ENCODE measurements around the gene INPP5A.
"Not testable (repeated sequence)": the region's sequence is repeated elsewhere in the genome, so short reads cannot be mapped to it uniquely, and the experiment has no call there.

INPP5A gene

DNA sequence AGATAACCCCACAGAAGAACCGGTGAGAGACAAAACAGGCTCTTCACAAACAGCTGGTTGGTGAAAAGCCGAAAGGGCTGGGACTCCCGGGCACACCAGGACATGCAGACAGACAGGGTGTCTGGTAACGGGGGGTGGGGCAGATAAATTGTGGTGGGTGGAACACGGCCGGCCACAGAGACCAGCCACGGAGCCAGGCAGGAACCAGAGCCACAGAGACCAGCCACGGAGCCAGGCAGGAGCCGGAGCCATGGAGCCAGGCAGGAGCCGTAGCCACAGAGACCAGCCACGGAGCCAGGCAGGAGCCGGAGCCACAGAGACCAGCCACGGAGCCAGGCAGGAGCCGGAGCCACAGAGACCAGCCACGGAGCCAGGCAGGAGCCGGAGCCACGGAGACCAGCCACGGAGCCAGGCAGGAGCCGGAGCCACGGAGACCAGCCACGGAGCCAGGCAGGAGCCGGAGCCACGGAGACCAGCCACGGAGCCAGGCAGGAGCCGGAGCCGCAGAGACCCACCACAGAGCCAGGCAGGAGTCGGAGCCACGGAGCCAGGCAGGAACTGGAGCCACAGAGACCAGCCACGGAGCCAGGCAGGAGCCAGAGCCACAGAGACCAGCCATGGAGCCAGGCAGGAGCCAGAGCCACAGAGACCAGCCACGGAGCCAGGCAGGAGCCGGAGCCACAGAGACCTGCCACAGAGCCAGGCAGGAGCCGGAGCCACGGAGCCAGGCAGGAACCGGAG, 288.4 kb downstream of the INPP5A start:
- DNase-seq (ENCODE audit: low read depth) = not testable (repeated sequence)

DNA sequence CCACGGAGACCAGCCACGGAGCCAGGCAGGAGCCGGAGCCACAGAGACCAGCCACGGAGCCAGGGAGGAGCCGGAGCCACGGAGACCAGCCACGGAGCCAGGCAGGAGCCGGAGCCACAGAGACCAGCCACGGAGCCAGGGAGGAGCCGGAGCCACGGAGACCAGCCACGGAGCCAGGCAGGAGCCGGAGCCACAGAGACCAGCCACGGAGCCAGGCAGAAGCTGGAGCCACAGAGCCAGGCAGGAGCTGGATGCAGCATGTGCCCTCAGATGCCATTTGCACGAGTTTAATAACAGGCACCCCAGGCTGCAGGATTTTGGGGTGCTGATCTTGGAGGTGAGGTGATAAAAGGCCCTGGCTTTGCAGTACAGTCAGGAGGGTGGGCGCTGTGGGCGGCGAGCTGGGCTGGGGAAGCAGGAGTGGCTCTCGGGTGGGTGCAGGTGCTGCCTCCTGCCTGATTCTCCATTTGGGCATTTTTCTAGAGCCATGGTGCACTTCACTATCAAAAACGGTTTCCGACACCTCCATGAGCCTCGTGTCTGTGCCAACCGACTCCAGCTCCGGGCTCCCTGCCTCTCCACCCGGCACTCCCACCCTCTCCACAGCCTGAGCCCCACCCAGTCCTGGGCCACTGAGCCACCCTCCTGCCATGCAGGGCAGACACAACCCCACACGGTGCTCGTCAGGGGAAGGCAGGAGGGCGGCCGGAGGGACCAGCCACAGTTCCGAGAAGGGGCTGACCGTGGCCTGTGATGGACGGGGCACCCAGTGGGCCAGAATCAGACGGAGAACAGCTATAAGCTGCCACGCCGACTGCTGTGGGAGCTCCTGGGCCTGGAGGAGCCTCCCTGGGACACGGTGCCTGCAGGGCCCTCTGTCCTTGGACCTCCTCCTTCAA, 289.2 kb downstream of the INPP5A start:
- DNase-seq (ENCODE audit: low read depth) = no peak

DNA sequence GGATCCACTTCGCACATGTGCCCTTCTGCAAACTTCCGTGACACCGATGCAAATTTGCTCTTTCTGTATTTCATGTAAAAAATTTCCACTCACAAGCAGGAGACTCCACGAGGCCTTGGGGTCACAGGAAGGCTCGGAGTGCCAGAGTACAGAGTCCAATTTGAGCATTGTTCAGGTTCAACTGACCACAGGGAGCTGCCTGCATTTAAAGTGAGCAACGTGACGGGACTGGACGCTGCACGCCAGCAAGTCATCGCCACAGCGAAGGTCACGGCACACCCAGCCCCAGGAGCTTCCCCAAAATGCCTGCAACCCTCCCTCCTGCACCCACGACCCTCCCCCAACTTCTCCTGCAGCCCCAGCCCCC, 289.8 kb downstream of the INPP5A start:
- DNase-seq (ENCODE audit: low read depth) = no peak

DNA sequence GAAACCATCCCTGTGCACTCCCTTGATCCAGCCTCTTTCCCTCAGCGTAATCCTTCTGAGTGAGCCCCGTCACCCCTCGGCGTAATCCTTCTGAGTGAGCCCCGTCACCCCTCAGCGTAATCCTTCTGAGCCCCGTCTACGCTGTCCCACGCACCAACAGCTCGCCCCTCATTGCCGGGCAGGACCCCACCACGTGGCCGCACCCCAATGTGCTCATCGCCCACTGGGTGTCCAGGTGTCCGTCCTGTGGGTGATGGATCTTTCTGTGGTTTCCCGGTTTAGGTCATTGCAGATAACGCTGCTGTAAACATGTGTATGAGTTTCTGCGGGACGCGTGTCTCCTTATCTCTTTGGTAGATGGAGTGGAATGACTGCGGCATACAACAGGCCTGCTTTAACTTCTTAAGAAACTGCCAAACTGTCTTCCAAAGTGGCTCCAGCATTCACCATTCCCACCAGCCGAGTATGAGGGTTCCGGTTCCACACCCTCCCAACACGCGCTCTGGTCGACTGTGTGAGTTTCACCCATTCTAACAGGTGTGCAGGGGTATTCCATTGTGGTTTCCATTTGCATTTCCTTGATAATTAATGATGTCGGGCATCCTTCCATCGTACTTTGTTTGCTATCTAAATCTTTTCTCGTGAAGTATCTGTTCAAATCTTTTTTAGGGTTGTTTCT, 290.4 kb downstream of the INPP5A start:
- no peak for DNase-seq (ENCODE audit: low read depth)

DNA sequence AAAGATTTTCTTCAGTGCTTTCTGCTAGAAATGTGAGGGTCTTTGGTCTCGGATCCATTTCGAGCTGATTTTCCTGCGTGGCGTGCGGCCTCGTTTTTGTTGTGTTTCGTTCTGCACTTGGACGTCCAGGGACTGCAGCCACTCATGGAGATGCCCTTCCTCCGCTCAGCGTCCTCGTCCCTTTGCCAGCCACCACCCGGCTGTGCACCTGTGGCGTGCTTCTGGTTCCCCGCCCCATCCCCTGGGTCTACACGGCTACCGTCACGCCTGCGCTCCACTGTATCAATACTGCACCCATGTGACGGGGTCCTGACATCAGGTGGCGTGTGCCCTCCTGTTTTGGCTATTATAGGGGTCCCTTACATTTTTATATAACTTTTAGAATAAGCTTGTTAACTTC, 291.1 kb downstream of the INPP5A start:
- no peak for DNase-seq (ENCODE audit: low read depth)

DNA sequence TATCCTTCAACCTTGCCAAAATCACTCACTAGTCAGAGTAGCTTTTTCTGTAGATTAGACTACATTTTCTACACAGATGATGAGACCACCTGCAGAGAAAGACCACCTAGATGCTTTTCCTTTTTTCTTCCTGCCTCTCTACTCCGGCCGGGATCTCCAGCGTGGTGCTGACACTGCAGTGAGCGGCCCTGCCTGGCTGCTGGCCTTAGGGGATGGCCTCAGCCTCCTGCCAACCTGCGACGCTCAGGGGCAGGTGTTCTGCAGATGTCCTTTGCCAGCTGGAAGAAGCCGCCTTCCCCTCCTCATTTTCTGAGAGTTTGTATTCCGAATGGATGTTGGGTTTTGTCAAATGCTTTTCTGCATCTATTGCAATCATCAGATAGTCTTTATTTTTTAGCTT, 291.8 kb downstream of the INPP5A start:
- no peak for DNase-seq (ENCODE audit: low read depth)

DNA sequence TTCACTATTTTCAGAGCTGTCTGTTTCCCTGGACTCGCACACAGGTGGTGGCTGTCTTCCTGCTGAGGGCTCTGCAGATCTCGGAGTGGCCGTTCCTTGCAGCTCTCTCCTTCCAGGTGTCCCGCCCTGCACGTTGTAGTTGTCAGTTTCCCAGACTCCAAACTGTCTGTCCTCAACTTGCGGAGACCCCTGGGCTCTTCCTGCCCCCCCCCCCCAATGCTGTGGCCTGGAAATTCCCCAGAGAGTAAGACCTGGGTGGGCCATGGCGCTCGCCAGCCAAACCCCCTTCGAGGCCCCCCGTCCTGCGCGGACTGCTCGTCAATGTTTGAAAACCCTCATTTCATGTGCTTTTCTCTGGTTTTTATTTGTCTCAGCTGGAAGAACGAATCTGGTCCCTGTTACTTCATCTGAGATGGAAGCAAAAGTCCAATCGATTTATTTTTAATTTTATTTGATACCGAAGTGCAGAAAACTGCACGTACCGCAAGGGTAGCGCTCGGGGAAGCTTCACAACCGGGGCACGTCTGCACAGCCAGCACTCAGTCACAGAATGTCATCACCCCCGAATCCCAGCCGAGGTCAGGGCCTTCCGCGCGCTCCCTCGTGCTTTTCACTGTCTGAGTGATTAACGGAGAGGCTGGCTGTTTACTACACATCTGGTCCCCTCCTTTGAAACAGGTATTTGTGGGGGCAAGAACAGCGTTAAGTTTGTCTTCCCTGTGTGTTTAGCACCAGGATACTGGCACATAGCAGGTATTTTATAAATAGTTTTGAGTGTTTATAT, 294.8 kb downstream of the INPP5A start:
- no peak for DNase-seq (ENCODE audit: low read depth)

Measured in stimulated activated CD8-positive, alpha-beta memory T cell treated with anti-CD3 and anti-CD28 coated beads, Interleukin-4, amount 100 ng/mL, for 24 hours (primary cell).